Measurements from ENCODE around the gene BCL2. TPM values are rescaled to one million over a fixed set of nuclear protein-coding genes. Genes with fewer than 3 reads are reported as not detected.

Gene BCL2
- polyA plus RNA-seq, 1 donor, result 16.0 TPM

GRCh38 chr18:63138436-63139340 lies 180.9 kb downstream of the BCL2 start:
- DNase-seq, result no peak

GRCh38 chr18:63137999-63138435 lies 181.6 kb downstream of the BCL2 start:
- no peak for DNase-seq

GRCh38 chr18:63135101-63135500 lies 184.5 kb downstream of the BCL2 start:
- DNase-seq, result no peak

- no peak for DNase-seq
Observed at GRCh38 chr18:63132819-63133200, 186.8 kb downstream of the BCL2 start.

GRCh38 chr18:63131959-63132818 lies 187.4 kb downstream of the BCL2 start:
- no peak for DNase-seq

GRCh38 chr18:63131106-63131958 lies 188.2 kb downstream of the BCL2 start:
- DNase-seq, result no peak

GRCh38 chr18:63130176-63130575 lies 189.4 kb downstream of the BCL2 start:
- no peak for DNase-seq

- no peak for DNase-seq
Observed at GRCh38 chr18:63128237-63128974, 191.2 kb downstream of the BCL2 start.

GRCh38 chr18:63126134-63127069 lies 193.2 kb downstream of the BCL2 start:
- DNase-seq, result no peak

- no peak for DNase-seq
Observed at GRCh38 chr18:63120620-63121019, 198.9 kb downstream of the BCL2 start.

- no peak for DNase-seq
Observed at GRCh38 chr18:63119647-63120046, 199.9 kb downstream of the BCL2 start.

- no peak for DNase-seq
Observed at GRCh38 chr18:63113899-63114565, 205.5 kb downstream of the BCL2 start.

GRCh38 chr18:63112706-63113105 lies 206.9 kb downstream of the BCL2 start:
- DNase-seq, result no peak

- peak; percentile 54 for DNase-seq
Observed at GRCh38 chr18:63111671-63112402, 207.7 kb downstream of the BCL2 start.

- DNase-seq, result no peak
Observed at GRCh38 chr18:63109802-63110201, 209.8 kb downstream of the BCL2 start.

GRCh38 chr18:63109022-63109421 lies 210.5 kb downstream of the BCL2 start:
- no peak for DNase-seq

GRCh38 chr18:63107931-63108330 lies 211.6 kb downstream of the BCL2 start:
- no peak for DNase-seq

- DNase-seq, result no peak
Observed at GRCh38 chr18:63107171-63107845, 212.3 kb downstream of the BCL2 start.

GRCh38 chr18:63106727-63107126 lies 212.8 kb downstream of the BCL2 start:
- no peak for DNase-seq
